Measurements from ENCODE around the gene CCDC116.
"Not testable (repeated sequence)": the region's sequence is repeated elsewhere in the genome, so short reads cannot be mapped to it uniquely, and the experiment has no call there.

Gene CCDC116

DNA sequence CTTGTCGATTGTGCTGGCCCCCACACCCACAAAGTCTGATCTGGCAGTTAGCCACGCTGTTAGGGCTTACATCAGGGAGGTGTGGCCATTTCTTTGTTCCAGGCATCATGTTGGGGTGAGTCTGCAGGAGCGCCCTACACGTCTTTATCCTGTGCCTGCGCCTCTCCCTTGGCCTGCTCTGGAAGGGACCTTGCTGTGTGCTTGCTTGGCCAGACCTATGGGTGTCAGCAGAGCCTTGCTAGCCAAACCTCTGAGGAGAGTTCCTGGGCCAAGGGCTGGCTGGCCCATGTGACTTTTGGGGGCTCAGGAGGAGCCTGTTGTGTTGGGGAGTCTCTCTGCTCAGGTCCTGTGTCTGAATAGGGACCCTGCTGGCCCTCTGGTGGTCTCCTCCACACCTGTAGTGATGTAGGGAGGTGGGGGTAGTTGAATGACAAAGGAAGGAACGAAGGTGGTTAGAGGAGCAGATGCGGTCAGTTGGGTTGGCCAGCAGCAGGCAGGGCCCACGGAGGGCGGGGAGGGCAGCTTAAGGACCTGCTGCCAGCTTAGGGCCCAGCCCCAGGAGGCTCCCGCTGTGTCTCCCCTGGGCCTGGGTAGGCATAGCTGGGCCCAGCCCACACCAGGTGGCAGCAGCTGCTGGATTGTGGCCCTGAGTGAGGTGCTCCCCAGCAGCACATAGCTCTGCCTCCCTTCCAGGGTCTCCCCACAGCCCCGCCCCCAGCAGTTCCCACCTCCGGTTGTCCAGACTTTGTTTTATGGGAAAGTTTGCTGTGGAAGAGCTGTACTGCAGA lies 41.2 kb downstream of the CCDC116 start:
- DNase-seq (ENCODE audit: low read depth), result no peak
- no peak overlapping the region for H3K4me3 ChIP-seq (ENCODE audit: low read depth, low read length)

DNA sequence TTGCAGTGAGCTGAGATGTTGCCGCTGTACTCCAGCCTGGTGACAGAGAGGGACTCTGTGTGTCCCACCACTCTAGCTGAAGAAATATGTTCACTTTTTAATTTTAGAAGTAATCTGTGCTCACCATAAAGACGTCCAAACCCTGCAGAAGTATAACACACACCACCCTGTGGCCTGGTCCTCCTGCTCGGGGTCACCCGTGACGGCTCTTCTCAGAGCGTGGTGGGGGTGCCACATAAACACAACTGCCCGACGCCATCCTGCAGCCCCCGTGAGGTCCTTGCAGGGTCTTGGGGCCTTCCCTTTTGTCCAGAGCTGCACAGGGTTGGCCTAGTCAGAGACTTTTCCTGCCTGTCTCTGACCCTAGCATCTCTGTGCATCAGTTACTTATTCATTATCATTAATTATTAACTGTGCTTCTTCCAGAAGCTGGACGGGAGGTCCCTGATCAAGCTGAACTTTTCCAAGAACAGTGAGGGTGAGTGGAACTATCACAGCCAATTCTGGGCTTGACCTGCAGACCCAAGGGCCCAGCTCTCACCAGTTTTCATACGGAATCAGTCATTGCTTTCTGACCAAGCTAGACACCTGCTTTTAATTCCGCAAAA lies 42.2 kb downstream of the CCDC116 start:
- H3K4me3 ChIP-seq (ENCODE audit: low read depth, low read length), result no peak overlapping the region
- DNase-seq (ENCODE audit: low read depth), result no peak

DNA sequence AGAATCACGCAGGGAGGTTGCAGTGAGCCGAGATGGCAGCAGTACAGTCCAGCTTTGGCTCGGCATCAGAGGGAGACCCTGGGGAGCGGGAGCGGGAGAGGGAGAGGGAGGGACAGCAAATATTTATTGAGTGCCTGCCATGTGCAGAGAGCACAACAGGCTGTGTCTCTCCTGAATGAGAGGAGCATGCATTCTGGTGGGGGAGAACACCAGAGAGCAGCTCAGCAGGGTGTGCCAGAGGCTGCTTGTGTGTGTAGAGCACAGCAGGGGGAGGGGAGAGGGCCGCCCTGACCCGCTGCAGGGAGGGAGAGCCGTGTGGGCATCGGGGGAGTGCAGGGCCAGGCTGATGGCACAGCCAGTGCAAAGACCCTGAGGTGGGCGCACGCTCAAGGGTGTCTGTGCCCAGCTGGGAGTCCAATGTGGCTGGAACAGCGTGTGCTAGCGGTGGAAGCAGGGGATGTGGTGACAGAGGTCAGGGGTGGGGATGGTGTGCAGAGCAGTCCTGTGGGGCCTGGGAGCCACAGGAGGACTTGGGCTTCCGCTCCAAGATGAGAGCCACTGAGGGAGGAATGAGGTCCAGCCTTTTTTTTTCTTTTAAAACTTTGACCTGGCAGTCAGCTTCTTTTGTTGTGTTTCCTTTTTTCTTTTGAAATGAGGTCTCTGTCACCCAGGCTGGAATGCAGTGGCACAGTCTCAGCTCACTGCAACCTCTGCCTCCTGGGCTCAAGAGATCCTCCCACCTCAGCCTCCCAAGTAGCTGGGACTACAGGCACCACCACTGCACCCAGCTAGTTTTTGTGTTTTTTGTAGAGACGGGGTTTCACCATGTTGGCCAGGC lies 45.3 kb downstream of the CCDC116 start:
- H3K4me3 ChIP-seq (ENCODE audit: low read depth, low read length), result no peak overlapping the region
- no peak for DNase-seq (ENCODE audit: low read depth)

DNA sequence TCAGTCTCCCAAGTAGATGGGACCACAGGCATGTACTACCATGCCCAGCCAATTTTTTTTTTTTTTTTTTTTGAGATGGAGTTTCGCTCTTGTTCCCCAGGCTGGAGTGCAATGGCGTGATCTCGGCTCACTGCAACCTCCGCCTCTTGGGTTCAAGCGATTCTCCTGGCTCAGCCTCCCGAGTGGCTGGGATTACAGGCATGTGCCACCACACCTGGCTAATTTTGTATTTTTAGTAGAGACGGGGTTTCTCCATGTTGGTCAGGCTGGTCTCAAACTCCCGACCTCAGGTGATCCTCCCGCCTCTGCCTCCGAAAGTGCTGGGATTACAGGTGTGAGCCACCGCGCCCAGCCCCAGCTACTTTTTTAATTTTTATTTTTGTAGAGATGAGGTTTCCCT lies 46.3 kb downstream of the CCDC116 start:
- H3K4me3 ChIP-seq (ENCODE audit: low read depth, low read length), result not testable (repeated sequence)

DNA sequence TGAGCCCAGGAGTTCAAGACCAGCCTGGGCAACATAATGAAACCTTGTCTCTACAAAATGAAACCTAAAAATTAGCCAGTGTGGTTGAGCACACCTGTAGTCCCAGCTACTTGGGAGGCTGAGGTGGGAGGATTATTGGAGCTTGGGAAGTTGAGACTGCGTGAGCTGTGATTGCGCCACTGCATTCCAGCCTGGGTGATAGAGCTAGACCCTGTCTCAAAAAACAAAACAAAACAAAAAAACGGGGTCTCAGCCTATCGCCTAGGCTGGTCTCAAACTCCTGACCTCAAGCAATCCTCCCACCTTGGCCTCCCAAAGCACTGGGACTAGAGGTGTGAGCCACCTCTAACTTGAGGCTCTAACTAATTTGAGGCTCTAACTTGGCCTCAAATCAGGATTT lies 46.8 kb downstream of the CCDC116 start:
- no peak for DNase-seq (ENCODE audit: low read depth)
- no peak overlapping the region for H3K4me3 ChIP-seq (ENCODE audit: low read depth, low read length)

More for the DNA sequence above, 46.3 kb downstream of the CCDC116 start:
- DNase-seq (ENCODE audit: low read depth), result not testable (repeated sequence)

DNA sequence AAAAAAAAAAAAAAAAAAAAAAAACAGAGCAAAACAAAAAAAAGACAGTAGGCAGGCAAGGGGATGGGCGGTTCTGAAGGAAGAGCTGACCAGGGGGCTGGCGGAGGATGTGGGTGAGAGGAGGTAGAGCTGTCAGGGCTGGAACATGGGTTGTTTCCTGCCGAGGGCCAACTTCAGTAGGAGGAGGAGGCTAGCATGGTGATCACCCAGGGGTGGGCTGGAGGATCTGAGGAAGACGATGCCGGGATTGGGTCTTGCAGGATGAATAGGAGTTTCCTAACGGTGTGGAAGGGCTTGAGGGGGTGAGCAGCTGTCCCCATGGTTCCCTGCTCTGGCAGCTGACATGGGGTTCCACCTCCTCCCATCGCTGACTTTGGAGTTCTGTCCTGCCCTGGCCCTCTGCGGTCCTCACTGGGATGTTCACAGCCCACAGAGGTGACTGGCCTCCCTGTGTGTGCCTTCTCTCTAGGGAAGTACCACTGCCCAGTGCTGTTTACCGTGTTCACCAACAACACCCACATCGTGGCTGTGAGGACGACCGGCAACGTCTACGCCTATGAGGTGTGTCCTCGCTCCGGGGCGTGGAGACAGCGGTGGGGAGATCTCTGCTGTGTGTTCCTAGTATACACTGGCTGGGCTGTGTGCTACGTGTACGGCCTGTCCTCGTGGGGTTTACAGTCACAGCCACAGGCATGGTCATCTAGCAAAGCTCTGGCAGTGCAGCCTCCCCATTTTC lies 48.4 kb downstream of the CCDC116 start:
- DNase-seq (ENCODE audit: low read depth), result no peak

DNA sequence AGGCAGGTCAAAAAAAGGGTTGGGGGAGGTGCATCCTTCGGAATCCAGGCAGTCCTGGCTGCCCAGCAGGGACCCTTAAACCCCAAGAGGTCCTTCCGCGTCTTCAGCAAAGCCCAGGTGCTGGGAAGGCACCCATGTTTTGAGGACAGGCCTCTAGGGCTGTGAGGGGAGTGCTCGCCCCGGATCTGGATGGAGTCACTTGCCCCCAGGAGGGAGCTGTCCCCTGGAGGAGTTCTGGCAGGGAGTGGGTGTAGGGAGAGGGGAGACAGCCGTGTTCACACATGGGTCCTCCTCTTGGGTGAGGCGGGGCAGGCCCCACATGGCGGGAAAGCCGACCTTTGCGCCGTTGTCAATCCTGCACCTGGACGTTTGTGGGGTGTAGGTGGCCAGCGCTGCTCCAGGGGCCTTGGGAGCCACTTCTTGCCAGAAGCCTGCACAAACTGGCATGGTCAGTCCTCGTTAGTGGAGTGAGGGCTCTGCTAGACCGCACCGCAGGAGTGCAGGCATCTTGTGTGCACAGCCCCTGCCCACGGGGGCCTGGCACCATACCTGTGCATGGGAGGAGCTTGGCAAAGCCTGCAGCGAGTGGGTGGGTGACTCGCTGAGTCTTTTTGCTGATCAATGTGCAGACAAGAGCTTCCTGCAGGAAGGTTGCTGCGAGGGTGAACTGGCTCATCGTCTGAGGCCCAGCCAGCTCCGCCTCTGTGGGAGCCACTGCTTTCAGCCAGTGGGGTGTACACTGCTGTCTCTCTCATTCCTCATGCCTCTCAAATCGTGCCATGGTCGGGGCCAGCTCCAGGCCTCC lies 49.2 kb downstream of the CCDC116 start:
- no peak for DNase-seq (ENCODE audit: low read depth)
- H3K4me3 ChIP-seq (ENCODE audit: low read depth, low read length), result no peak overlapping the region

More for the DNA sequence above, 48.4 kb downstream of the CCDC116 start:
- H3K4me3 ChIP-seq (ENCODE audit: low read depth, low read length), result no peak overlapping the region

DNA sequence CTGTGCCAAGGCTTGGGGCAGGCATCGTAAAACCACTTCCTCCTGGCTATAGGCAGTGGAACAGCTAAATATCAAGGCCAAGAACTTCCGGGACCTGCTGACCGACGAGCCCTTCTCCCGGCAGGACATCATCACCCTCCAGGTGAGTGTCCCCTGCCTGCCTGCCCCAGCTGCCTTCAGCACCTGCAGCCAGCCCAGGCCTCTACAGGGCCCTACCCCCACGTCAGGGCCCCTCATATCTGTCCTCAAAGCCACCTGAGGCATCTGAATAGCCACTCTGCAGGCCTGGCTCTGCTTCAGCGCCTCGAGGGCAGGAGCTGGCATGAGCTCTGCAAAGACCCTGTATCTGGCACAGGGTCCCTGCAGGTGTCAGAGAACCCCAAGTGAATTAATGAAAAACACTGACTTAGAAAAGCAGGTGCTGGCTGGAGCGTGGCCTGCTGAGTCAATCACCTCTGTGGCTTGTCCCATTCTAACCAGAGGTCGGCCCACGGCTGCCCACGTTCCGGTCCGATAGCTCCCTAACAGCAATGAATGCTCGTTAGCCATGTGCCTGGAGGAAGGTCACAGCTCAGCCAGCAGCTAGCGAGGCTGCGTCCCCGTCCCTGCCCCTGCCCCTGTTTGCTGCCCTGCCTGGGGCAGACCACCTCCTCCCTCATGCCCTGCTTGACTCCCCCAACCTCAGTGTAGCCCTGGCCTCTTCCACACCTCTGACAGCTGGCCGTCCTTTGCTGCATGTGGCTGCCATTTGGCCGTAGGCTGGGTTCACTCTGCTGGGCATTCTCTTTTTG lies 50.0 kb downstream of the CCDC116 start:
- no peak overlapping the region for H3K4me3 ChIP-seq (ENCODE audit: low read depth, low read length)
- DNase-seq (ENCODE audit: low read depth), result no peak

DNA sequence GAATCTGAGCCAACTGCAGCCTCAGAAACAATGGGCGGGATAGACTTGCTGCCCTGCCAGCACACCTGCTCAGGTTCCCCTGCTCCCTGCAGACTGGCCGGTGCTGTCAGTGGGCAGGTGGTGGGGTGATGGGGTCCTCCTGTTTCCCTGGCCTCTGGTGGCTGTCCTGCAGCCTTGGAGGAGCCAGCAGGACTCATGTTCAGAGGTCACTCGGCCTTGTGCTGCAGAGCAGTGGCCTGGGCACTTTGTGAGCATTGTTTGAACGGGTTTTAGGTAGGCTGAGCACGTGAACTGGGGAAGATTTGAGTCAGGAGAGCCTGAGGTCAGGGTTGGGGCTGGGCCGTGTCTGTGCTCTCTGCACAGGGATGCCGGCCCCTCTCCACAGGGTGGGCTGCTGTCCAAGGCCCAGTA lies 50.8 kb downstream of the CCDC116 start:
- DNase-seq (ENCODE audit: low read depth), result no peak
- H3K4me3 ChIP-seq (ENCODE audit: low read depth, low read length), result no peak overlapping the region

DNA sequence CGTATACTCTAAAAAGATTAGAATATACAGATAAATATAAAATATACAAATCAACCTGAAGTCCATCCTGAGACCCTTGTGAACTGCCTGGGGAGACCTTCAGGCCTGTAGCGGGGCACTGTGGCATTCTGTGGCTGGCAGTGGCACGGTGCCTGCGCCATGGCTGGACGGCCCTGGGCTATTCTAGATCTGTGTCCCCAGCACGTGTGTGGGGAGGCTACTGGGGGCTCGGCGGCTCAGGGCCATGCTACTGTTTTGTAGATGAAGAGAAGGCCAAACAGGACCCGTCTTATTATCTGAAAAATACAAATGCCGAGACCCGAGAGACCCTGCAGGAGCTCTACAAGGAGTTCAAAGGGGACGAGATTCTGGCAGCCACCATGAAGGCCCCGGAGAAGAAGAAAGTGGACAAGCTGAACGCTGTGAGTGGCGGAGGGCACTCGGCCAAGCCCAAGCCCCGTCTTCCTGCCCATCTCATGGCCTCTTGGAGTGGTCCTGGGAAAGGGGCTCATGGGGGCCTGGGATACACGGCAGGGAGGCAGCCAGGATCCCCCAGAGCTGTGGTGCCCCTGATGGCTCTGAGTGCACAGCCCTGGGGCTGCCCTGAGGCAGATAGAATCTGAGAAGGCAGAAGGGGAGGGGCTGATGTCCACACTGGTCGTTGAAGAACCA lies 52.1 kb downstream of the CCDC116 start:
- no peak for DNase-seq (ENCODE audit: low read depth)
- H3K4me3 ChIP-seq (ENCODE audit: low read depth, low read length), result no peak overlapping the region

DNA sequence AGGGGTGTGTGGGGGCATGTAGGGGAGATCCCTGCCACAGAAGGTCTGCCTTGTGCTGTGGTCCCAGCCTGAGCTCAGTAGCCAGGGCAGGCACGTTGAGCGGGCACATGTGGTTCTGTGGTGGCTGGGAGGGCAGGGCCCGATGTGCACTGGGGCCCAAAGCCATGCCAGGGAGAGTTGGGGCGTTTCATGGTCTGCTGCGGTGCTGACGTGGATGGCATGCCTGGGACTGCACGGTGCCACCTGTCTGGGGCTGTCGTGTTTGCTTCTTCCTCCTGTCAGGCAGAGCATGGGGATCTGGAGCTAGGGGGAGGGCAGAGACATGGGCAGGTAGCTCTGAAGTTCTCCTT lies 52.6 kb downstream of the CCDC116 start:
- no peak for DNase-seq (ENCODE audit: low read depth)
- H3K4me3 ChIP-seq (ENCODE audit: low read depth, low read length), result no peak overlapping the region

DNA sequence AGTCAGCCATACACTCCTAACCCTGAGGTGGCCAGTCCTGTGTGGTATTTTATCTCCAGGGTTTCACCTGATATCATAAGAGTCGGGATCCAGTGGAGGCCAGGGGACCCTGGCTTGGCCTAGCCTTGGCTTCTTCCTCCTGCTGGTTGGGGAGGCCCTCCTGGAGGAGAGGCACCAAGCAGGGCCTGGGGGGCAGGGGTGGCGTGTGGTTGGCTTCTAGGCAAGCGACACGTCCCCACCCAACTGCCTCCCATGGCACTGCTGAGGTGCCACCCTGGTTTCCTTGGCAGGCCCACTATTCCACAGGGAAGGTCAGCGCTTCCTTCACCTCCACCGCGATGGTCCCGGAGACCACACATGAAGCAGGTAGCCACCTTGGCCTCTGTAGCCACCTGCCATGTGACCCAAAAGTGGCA lies 53.6 kb downstream of the CCDC116 start:
- H3K4me3 ChIP-seq (ENCODE audit: low read depth, low read length), result no peak overlapping the region
- DNase-seq (ENCODE audit: low read depth), result no peak

Data from skeletal muscle cell (primary cell).